GM18499 (cell line): Measurements from ENCODE around the gene AP5Z1.
"Not testable (repeated sequence)": the region's sequence is repeated elsewhere in the genome, so short reads cannot be mapped to it uniquely, and the experiment has no call there.

ENCODE experiments used
- ATAC-seq: cut with Tn5 transposase; IDR thresholded peaks from one replicate; pipeline ENCODE4 v1.9.1; 2021; ENCODE audit warnings: moderate number of reproducible peaks; ENCODE audit not compliant: insufficient read depth, unreplicated experiment

Gene AP5Z1

GRCh38 chr7:4787541-4787940, 12.1 kb downstream of the AP5Z1 start:
- ATAC-seq: no peak

- ATAC-seq: no peak
Observed at GRCh38 chr7:4787947-4788626, 12.7 kb downstream of the AP5Z1 start.

DNA sequence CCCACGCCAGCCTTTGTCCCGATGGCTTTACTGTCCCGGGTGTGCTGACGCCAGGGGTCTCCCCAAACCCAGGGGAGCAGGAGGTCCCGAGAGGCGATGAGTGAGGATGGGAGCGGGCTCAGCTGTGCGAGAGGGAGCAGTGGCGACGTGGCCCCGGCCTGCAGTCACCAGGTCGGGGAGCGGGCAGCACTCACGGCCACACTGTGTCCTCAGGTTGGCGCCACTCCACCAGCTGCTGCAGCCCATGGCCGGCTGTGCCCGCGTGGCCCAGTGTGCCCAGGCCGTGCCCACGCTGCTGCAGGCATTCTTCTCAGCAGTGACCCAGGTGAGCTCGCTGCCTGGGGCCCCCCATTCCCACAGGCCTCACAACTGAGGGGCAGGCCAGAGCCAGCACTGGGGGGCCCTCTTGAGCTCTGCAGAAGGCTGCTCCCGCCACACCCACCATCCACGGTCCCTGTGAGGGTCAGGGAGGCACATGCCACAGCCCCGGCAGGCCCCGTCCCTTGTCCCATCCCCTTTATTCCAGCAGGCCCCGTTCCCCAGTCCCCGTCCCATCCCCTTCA, 13.3 kb downstream of the AP5Z1 start:
- no peak for ATAC-seq

DNA sequence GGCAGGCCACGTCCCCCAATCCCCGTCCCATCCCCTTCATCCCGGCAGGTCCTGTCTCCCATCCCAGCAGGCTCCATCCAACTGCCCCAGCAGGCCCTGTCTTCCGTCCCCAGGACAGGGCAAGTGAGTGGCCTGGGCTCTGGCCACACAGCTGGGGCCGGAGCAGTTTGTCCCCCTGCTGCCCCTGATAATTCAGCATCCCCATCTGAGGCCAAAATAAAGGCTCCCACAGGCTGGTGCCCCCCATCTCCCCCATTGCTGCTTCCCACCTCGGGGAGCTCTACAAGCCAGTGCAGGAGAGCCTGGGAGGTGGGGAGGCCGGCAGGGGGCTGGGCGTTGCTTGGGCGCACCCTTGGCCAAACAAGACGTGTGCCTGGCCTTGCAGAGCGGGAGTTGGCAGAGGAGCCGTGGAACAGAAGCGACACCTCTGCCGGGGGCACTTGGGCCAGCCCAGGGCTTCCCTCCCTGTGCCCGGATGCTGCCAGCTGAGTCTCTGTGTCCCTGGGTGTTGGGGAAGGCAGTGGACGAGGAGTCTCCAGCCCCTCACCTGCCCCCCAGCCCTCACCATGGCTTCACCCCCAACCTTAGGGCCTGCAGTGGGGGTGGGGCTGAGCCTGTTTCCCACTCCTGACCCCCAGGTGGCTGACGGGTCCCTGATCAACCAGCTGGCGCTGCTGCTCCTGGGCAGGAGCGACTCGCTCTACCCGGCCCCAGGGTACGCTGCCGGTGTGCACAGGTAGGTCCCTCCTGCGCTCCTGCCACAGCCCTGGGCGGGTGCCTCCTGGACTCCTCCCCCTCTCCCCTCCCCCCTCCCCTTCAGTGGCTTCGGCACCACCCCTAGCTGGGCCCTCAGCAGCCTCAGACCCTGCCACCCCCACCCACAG, 14.0 kb downstream of the AP5Z1 start:
- no peak for ATAC-seq

DNA sequence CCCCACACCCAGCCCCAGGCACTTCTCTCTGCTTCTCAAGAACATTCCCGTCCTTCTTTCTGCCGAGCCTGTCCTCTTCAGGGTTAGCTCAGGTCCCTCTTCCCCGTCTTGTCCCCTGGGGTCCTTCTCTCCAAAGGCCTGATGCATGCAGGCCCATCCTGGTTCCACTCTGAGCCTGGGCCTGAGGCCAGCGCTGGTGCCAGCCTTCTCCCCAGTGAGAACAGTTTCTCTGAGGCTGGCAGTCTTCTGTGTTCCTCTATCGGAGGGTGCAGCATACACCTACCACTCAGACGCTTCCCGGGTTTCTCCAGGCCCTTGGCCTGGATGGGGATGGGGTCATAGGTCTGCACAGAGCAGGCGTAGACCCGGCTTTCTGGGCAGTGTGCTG, 14.6 kb downstream of the AP5Z1 start:
- no peak for ATAC-seq

DNA sequence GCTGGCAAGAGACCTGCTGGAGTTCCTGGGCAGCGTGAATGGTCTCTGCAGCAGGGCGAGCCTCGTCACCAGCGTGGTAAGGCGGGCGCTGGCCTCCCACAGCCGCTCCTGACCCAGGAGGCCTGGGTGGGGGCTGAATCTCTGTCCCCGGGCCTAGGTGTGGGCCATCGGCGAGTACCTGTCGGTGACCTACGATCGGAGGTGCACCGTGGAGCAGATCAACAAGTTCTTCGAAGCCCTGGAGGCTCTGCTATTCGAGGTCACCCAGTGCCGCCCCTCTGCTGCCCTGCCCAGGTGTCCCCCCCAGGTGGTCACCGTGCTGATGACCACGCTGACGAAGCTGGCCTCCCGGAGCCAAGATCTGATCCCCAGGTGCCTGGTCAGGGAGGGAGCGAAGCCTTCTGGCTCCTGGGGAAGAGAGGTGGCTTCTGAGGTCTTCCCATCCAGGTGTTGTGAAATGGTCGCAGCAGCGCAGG, 15.1 kb downstream of the AP5Z1 start:
- ATAC-seq: no peak

GRCh38 chr7:4791101-4791737, 15.8 kb downstream of the AP5Z1 start:
- no peak for ATAC-seq

DNA sequence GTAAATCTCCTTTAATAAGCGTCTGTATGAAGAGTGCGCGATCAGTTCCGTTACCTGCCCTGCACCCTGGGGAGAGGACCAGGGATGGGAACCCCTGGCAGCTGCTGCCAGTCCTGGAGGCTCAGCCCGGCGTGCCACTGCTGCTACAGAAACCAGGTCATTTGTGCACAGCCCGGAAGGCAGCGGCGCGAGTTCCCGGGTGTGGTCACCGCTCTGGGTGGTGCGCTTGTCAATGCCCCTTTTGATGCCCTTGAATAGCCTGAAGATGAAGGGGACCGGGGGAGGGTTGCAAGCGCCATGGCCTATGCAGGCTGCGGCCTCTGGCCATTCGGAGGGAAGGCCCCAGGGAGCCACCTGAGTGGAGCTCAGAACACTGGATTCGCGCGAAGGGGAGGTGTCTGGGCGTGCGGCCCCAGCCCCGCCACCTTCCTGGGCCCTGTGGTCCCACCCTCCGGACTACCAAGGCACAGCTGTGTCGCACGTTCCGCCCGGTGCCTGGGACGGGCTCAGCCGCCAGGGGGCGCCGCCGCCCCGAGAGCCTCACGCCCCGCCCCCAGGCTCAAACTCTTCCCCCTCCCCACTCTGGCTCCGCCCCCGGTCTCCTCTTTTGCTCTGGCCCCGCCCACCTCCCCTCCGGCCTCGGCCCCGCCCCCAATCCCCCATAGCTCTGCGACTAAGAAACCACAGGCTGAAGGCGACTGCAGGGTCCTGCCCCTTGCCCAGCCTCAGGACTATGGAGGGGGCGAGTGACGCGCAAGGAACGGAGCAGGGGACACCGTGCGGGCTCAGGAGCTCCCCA, 16.5 kb downstream of the AP5Z1 start:
- ATAC-seq: no peak

GRCh38 chr7:4792537-4793126, 17.2 kb downstream of the AP5Z1 start:
- ATAC-seq: no peak

- ATAC-seq: not testable (repeated sequence)
Observed at GRCh38 chr7:4793385-4793993, 18.1 kb downstream of the AP5Z1 start.

GRCh38 chr7:4794171-4794570, 18.7 kb downstream of the AP5Z1 start:
- ATAC-seq: not testable (repeated sequence)

GRCh38 chr7:4794591-4795350, 19.3 kb downstream of the AP5Z1 start:
- ATAC-seq: no peak

- no peak for ATAC-seq
Observed at GRCh38 chr7:4796453-4796852, 21.0 kb downstream of the AP5Z1 start.

GRCh38 chr7:4797858-4798705, 22.7 kb downstream of the AP5Z1 start:
- ATAC-seq: no peak

- ATAC-seq: no peak
Observed at GRCh38 chr7:4798706-4799235, 23.3 kb downstream of the AP5Z1 start.

GRCh38 chr7:4799508-4800268, 24.3 kb downstream of the AP5Z1 start:
- ATAC-seq: no peak

DNA sequence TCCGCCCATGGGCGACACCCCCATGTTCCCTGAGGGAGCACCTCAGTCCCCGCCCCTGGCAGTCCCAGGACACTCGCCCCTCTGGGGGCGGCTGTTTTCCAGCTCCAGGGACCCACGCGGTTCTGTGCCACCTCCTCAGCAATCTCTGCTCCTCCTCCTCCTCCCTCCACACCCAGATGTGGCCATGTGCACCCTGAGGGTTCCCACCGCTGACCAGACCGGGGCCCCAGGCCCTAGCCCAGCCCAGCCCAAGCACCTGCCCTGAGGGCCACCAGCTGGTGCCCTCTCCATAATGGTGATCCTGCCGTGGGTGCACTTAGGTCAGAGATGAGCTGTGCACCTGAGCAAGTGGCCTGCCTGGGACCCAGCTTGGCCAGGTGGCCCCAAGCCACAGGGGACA, 25.1 kb downstream of the AP5Z1 start:
- ATAC-seq: no peak
